GM18909 (cell line): ENCODE measurements around the gene PRKCA.

ENCODE experiments used
- ATAC-seq: cut with Tn5 transposase; IDR thresholded peaks from one replicate; pipeline ENCODE4 v1.9.1; 2021; ENCODE audit warnings: mild to moderate bottlenecking; ENCODE audit not compliant: unreplicated experiment, poor library complexity

PRKCA gene

DNA sequence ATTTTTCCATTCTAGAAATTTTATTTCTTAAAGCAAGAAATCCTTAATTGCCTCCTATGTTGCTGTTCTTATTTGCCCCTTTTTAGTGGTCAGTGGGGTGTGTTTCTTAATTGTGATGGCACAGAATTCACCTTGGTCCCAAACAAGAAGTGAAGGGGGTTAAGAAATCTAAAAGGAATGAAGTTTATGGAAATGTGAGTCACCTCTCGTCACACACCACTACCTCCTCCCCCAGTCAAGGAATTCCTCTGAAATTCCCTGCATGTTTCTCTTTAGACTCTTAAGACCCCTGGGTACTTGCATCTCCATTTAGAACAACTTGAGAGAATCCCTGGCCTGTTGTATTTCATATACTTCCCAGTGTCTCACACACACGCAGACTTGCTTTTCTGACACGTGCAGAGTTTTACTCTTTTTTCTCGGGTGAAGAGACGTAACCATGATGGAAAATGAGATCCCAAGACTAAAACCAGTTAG, 247.4 kb downstream of the PRKCA start:
- ATAC-seq: no peak

DNA sequence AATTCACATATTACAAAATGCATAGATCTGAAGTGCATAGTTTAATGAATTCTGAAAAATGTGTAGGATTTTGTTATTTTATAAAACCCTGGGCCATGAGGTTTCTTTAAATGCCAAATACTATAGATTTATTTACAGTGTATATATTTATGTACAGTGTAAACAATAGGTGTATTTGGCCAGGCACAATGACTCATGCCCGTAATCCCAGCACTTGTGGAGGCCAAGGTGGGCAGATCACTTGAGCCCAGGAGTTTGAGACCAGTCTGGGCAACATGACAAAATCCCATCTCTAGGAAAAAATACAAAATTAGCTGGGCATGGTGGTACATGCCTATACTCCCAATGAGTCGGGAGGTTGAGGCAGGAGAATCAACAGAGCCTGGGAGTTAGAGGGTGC, 249.4 kb downstream of the PRKCA start:
- ATAC-seq: no peak

- ATAC-seq: no peak
Observed at GRCh38 chr17:66552371-66552770, 250.0 kb downstream of the PRKCA start.

DNA sequence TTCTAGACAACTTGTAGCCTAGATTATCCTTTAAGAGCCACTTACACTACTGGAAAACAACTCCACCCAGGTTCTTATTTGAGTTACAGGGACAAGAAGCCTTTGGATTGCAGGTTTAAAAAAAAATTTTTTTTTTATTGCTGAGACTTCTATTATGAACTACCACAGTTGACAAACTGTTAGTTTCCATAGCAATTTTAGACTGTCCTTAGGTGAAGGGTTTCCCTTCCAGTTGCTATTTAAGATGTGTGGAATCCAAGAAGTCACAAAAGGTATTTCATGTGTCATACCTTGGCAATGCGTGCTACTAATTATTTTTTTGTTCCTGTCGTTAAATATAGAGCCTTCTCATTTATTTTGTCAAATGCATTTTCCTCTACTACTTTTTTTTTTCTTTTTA, 253.2 kb downstream of the PRKCA start:
- no peak for ATAC-seq

DNA sequence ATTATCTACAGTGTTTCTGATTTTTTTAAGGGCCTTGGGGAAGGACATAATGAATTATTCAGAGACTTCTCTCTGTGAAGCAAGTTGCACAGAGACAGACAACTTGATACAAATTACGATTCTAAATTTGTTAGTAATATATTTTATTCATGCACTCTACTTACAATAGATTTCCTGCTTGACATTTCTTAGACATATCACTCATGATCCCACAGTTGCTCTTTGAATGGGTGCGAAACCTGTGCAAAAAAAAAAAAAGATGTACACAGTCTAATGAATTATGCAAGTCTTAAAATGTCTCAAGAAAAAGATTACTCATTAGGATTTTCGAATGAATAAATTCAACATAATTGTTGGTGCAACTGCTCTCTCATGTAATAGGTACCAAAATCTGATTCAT, 254.8 kb downstream of the PRKCA start:
- no peak for ATAC-seq

DNA sequence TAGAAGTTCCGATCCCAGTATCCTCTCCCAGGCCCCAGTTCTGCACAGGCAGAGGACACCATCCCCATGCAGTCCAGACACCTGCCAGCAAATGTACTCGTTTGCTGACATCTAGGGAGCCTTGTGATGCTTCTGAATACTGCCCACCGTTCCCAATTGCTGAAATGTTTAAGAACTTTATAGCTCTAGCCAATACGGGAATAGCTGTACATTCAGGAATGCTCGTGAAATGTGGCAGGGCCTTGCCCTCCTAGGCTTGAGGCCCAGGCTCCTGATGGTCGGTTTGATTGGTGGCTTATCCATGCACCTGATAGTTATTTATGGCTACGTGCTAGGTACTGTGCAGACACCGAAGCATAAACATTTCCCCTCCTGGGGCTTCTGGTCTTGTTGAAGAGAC, 255.5 kb downstream of the PRKCA start:
- ATAC-seq: no peak

DNA sequence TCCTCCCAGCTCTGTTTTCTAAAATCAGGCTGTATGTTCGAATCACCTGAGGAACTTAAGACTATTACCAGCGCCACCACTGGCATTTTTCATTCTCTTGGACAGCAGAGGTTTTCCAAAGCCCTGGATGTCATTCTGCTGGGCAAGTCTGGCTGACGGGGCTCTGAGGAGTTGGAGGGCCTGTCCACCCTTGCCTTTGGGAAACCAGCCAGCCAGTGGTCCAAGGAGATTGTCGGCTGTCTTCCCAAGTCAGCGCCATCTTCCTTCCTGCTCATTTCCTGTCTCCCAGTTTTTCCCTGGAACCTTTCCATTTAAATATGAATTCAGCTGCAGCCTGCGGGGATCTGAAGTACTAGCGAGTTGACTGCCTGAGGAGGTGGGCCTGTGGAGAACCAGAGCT, 258.3 kb downstream of the PRKCA start:
- no peak for ATAC-seq

GRCh38 chr17:66562119-66562518, 259.7 kb downstream of the PRKCA start:
- no peak for ATAC-seq

- ATAC-seq: no peak
Observed at GRCh38 chr17:66564992-66565465, 262.6 kb downstream of the PRKCA start.

DNA sequence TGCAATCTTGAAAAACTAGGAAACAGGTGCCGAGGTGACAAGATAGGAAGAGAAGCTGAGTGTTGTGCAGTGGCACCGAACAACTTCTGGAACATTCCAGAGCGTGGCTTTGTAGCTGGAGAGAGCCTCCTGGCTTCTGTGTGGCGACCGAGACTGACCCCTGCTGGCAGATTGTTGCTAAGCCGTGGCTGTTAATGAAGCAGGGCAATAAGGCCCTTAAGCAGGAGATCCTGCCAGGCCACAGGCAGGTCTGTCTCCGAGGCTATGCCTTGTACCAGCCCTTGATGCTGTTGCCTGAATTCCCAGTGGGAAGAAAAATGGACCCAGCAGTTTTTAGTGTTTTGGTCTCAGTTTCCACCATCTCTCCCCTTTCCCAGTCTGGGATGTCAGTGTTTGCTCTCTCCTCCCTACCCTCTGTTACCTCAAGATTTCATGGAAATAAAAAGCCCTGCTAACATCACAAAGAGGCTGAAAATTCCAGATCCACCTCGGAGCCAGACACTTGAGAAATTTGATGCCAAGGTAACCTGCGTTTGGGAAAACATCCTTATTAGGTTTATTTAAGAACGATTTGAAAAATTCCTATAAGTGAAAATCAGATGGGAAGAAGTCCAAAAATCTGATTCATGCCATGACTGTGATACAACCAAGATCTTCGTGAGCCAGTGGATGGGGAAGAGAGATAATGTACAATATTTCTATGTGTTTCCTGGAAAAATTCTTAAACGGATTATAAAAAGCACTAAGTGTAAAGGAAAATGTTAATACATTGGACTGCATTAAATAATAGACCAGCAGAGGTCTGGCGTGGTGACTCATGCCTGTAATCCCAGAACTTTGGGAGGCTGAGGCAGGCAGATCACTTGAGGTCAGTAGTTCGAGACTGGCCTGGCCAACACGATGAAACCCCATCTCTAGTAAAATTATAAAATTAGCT, 265.1 kb downstream of the PRKCA start:
- peak; percentile 72 for ATAC-seq

- ATAC-seq: no peak
Observed at GRCh38 chr17:66569572-66569971, 267.2 kb downstream of the PRKCA start.

- no peak for ATAC-seq
Observed at GRCh38 chr17:66570447-66571195, 268.2 kb downstream of the PRKCA start.

DNA sequence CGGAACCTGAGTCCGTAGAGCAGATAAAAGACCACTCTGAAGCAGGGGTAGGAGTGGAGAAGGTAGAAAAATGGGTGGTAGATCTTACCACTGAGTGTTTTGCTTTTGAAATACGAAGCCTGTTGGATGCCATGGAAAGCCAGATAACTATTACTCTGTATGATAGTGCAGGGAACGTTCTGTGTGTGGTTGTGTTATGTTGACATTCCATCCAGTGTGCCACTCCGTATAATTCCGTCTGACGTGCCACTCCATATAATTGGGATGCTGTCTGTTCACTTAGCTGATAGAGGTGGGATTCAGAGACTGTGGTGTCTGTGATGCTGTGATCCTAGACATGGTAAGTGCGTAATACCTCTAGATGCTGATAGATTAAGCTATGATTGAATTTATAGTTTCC, 269.3 kb downstream of the PRKCA start:
- no peak for ATAC-seq

GRCh38 chr17:66573078-66573477, 270.7 kb downstream of the PRKCA start:
- no peak for ATAC-seq

GRCh38 chr17:66574123-66574522, 271.7 kb downstream of the PRKCA start:
- no peak for ATAC-seq

DNA sequence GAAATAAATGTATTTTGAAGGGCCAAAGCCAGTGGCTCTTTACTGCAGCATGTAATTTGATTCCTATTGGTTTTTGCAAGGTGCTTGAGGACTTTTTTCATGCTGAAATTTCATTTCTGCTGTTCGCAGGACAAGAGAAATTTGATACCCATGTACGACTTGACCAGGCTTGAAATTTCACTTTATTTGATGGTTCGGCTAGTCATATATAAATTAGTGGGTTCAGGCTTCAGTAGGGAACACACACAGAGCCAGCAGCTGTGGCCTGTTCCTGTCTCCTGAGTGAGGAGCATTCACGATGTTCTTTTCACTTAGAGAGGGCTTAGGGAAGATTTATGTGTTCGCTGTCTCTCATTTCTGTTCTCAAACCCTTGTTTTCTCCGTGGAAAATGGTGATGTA, 274.1 kb downstream of the PRKCA start:
- no peak for ATAC-seq

- no peak for ATAC-seq
Observed at GRCh38 chr17:66577041-66577440, 274.6 kb downstream of the PRKCA start.

GRCh38 chr17:66578781-66579489, 276.5 kb downstream of the PRKCA start:
- no peak for ATAC-seq

DNA sequence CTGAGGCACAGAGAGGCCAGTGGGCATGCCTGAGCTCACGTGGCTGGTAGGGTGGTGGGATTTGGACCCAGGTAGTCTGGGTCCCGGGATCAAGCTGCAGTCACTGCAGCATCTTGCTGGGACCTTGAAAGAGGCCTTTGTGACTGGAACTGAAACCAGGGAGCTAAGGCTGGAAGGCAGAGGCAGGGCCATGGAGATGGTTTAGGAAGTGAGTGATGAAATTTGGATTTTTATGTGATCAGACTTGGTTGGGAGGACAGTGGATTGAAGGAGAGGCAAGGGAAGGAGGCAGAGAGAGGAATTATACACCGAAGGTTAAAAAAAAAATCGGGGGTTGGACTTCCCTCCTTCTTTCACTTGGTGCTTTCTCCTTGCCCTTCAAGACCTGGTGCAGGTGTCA, 277.1 kb downstream of the PRKCA start:
- no peak for ATAC-seq

DNA sequence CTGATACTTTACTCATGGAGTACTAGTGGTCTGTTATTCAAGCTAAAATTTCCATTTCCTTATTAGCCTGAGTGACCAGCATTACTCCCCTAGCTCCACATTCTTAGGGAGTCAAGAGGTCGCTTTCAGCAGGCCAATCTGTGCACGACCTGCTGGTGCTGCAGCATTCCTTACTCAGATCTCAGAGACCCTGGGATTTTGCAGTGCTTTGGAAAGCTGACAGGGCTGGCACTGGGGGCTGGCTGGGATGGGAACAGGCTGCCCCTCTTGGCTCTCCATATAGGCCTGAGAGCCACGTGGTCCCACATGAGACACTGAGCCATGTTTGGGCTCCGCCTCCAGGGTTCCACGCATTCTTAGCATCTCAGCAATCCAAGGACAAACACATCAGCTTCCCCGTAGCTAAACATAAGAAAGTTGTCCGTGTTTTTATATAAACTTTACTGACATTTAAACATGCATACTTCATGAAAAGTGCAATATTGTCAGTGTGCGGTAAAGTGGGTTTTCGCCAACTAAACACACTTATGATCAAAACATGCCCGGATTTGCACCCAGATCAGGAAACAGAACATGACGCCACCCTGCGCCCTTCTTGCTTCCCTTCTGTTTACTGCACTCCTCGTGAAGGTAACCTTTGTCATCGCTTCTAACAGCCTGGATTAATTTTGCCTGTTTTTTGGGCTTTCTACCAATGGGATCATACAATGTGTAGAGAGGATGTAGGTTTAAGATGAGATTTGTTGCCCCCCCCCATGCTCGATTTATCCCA, 278.0 kb downstream of the PRKCA start:
- no peak for ATAC-seq
